Measurements from ENCODE around the gene TSEN15. TPM values are rescaled to one million over a fixed set of nuclear protein-coding genes. Genes with fewer than 3 reads are reported as not detected.

TSEN15 gene
- total RNA-seq, 1 donor from 2014 or later, result 25.6 TPM

DNA sequence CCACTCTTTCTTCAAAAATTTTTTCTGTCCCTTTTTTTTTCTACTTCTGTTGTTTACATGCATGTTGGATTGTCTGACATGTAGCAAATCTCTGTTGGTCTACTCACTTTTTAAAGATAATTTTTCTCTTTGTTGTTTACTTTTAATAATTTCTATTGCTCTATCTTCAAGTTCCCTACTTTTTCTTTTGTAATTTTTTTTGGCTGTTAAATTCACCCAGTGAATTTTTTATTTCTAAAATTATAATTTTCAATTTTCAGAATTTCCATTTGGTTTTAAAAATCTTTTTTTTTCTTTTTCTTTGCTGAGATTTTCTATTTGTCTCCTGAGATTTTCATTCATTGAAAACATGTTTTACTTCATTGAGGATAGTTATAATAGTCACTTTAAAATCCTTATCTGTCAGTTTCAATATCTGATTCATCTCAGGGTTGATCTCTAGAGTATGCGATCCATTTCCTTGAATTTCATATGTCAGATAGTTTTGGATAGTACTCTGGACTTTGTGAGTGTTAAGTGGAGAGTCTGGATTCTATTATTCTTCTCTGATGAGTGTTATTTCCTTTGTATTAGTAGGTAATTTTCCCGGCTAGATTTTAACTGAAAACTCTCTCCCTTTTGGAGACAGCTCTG, 1.6 kb upstream of the TSEN15 start:
- intact Hi-C loops (cut with DNase I), result no loop called here

DNA sequence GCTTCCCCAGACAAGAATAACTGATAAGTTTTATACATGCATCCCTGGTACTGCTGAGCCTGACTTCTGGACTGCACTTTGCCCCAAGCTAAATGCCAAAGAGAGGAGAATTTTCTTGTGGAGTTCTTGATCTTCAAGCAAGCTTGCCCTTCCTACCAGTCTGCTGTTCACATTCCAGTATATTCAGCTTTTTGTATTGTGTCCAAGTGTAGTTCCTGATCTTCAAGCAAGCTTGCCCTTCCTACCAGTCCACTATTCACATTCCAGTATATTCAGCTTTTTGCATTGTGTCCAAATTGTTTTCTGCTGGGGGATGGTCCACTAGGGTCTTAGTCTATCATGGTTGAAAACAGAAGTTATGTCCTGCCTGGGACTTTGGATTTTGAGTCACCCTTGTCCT, 894 bp upstream of the TSEN15 start:
- intact Hi-C loops (cut with DNase I), result no loop called here
- DNase-seq (ENCODE audit: low spot score), result no peak

More for the DNA sequence above, 1.6 kb upstream of the TSEN15 start:
- no peak for DNase-seq (ENCODE audit: low spot score)

DNA sequence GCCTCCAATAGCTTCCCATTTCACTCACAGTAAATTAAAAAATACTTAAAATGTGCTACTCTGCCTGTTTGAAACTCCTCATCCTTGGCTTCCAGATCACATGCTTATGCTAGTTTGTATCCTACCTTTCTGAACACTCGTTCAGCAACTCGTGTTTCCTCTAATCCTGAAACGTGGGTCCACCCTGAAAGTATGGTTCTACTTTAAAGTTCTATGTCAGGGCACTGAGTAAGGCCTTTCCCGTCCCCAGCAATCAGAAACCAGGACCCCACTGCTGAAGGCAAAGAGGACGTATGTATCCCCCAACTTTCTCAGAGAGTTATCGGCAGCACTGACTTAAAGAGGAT, 419 bp upstream of the TSEN15 start:
- no peak for DNase-seq (ENCODE audit: low spot score)
- intact Hi-C loops (cut with DNase I), result no loop called here

DNA sequence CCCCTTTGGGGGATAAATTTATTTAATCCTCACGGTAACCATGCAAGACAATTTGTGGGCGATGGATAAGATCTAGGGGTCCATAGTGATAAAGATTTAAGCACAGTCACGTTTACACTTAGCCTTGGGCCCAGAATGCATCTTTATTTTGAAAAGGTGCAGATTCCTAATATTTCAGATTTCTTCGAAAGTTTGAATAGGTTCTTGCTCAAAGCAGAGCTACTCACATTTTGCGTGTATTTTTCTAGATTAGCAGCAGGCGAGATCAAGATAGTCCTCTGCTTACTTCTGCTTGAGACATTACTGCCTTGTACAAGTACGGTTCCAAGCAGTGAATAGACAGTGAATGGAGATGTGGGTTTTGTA, 647 bp downstream of the TSEN15 start:
- no peak for DNase-seq (ENCODE audit: low spot score)
- intact Hi-C loops (cut with DNase I), result no loop called here

DNA sequence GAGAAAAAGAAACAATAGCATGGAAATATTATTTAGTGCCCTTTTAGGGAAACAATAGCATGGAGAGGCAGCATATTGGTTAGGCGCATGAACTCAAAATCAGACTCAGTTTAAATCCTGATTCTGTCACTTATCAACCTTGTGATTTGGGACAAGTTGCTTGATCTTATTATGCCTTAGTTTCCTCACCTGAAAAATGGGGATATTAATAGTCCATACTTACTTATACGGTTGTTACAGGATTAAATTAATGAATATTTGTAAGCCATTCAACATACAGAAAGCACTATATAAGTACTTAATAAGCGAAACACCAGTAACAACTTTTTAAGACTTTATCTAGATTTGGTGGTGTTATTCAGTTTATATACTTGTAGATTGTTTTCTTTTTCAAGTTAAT, 1.2 kb downstream of the TSEN15 start:
- DNase-seq (ENCODE audit: low spot score), result no peak
- intact Hi-C loops (cut with DNase I), result no loop called here

- DNase-seq (ENCODE audit: low spot score), result no peak
- intact Hi-C loops (cut with DNase I), result no loop called here
Observed at GRCh38 chr1:184053881-184054280, 2.4 kb downstream of the TSEN15 start.

DNA sequence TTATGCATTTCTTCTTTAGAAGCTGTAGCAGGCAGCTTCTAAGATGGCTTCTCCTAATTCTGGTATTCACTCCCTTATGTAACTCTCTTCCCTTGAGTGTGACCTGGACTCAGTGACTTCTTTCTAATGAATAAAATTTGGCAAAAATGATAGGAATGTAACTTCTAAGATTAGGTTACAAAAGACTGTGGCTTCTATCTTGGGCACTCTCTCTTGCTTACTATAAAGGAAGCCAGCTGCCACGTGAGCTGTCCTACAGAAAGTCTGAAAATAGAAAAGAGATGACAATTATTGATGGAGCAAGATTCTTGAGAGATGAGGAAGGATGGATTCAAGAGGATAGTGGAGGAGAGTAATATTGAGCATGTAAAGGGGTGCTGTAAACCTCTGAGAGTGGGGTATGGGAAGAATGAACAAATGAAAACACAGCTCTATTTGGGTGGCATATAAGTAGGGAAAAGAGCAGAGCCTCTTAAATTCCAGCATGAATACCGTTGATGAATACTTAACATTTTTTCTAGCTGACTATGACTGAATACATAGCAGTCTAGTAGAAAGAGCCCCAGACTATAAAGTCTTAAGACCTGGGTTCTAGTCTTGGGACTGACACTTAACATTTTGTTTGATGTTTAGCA, 5.5 kb downstream of the TSEN15 start:
- no peak for DNase-seq (ENCODE audit: low spot score)
- intact Hi-C loops (cut with DNase I), result no loop called here

DNA sequence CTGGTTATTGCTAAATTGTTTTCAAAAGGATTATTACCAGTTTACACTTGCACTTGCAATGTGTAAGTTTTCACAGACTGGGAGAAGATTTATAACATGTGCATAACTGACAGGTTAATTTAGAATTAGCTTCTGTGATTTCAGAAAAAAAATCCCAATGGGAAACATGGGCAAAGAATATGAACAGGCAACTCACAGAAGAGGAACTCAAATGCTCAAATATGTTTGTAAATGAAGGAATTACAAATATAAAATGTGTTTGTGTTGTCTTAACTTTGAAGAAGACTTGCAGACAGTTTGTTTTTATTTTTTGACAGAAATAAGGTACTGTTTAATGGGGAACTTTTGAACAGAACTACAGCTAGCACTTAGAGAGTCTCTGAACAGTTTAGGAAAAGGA, 8.4 kb downstream of the TSEN15 start:
- DNase-seq (ENCODE audit: low spot score), result no peak
- intact Hi-C loops (cut with DNase I), result no loop called here

DNA sequence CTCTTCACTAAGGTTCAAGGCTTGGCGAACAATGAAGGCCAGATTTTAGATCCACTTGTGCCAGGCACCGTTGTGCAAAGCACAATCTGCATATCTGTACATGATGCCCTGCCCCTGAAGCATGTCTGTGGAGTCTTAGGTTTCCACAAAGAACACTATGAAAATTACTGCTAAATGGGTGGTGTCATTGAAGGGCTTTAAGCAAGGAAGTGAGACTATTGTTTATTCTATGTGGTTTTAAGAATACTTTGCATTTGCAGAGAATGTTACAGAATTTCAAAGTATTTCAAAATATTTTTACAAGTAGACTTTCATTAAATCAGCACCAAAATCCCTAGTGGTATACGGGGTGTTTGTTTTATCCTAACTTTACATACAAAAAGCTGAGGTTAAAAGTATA, 8.8 kb downstream of the TSEN15 start:
- intact Hi-C loops (cut with DNase I), result no loop called here
- DNase-seq (ENCODE audit: low spot score), result no peak

DNA sequence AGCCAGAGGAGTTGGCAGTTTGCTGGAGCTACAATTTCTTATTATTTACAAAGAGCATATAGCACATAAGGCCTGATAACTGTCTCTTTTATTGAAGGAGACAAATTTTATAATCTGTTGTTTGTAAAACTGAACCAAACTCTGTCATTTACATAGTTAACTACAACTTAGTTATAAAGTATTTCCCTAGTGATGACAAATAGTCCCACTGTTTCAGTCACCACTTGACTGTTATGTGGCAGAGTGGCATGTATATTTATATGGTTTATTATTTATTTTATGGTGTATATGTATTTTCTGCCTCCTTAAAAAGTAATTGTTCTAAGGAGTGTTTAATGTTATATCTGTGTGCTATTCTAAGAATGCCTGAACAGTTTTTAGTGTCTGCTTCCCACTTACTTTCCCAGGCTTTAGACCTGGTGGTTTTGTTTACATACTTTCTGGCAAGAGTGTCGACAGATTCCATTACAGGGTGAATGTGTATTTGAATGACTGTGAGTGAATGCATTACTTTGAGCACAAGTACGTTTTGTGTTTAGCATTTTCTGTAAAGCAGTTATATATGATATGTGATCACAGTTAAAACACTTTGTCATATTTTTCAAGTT, 10.0 kb downstream of the TSEN15 start:
- intact Hi-C loops (cut with DNase I), result no loop called here
- no peak for DNase-seq (ENCODE audit: low spot score)

DNA sequence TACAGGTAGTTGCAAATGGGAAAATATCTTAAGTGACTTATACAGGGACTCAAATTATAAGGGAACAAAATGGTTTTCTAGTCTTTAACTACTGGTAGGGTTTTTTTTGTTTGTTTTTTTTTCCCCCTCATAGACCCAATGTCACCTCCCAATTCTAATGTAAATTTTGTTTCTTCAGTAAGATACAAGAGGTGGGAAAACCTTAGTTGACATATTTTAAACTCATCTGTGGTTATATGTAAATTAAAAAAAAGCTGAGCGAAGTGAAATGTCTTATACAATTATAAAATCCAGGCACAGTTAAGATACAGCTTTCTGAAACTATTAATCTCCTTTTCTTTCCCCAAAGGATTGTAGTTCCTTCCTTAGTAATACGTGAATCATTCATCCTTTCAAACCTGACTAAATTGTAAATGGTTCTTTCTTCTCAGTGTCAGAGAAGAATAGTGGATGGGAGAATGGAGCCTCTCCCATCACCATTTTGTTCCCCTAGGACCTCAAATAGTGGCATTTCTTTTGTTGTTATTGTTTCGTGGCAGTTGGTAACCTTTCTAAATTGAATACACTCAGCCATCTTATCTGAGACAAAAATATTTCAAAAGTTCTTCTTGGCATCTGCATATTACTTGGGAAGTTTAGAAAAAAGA, 11.2 kb downstream of the TSEN15 start:
- intact Hi-C loops (cut with DNase I), result no loop called here
- no peak for DNase-seq (ENCODE audit: low spot score)

DNA sequence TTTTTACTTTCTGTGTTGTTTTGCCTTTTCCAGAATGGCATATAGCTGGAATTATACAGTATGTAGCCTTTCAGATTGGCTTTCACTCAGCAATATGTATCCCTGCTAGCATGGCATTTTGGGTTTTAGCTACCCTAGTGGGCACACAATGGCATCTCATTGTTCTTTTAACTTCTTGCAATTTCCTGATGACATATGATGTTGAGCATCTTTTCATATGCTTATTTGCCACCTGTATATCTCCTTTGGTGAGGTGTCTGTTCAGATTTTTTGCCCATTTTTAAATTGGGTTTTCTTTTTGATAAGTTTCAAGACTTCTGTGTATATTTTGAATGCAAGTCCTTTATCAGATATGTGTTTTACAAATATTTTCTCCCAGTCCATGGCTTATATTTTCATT, 14.0 kb downstream of the TSEN15 start:
- no peak for DNase-seq (ENCODE audit: low spot score)
- intact Hi-C loops (cut with DNase I), result no loop called here

- intact Hi-C loops (cut with DNase I), result no loop called here
- DNase-seq (ENCODE audit: low spot score), result no peak
Observed at GRCh38 chr1:184068354-184068753, 16.8 kb downstream of the TSEN15 start.

DNA sequence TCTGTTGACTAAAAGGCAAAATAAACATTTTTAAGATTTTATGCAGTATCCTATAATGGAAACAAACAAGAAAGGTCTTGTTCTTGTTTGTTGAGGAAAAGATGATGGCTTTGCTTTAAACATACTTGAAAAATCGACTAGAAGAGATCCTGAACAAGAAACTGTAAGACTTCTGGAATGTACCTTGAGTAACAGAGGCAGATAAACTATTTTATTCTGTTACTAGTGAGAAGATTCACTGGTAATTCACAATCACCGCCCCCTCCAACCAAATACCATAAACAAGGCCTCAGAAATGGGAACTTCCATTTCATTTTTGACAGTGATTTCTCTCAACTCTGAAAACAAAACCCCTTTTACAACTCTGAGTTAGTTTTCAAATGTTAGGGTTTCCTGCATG, 18.1 kb downstream of the TSEN15 start:
- DNase-seq (ENCODE audit: low spot score), result no peak
- intact Hi-C loops (cut with DNase I), result loop anchor here (10.0 kb wide), 3 partner anchors 315 to 495 kb away; partner anchors contain the start of gene C1orf21

DNA sequence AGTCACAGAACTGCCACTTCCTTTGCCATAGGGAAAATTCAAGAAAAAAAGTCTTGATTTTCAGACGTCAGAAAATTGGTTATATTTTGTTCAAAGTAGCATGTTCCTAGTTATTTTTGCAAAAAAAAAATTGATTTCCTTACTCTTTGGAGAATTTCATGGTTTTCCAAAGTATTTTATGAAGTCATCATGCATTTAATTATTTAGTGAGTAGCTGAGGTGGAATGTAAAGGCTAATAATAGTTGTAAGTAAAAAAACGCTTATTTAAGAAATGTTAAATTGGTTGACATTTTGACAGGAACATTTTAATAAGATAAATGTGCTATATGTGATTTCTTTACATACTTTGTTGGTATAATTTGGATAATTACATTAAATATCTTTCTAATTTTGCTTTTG, 20.8 kb downstream of the TSEN15 start:
- intact Hi-C loops (cut with DNase I), result loop anchor here (10.0 kb wide), 3 partner anchors 312 to 492 kb away; partner anchors contain the start of gene C1orf21
- DNase-seq (ENCODE audit: low spot score), result no peak

GRCh38 chr1:184074383-184074782, 22.9 kb downstream of the TSEN15 start:
- DNase-seq (ENCODE audit: low spot score), result no peak
- intact Hi-C loops (cut with DNase I), result loop anchor here (10.0 kb wide), 3 partner anchors 310 to 490 kb away; partner anchors contain the start of gene C1orf21

DNA sequence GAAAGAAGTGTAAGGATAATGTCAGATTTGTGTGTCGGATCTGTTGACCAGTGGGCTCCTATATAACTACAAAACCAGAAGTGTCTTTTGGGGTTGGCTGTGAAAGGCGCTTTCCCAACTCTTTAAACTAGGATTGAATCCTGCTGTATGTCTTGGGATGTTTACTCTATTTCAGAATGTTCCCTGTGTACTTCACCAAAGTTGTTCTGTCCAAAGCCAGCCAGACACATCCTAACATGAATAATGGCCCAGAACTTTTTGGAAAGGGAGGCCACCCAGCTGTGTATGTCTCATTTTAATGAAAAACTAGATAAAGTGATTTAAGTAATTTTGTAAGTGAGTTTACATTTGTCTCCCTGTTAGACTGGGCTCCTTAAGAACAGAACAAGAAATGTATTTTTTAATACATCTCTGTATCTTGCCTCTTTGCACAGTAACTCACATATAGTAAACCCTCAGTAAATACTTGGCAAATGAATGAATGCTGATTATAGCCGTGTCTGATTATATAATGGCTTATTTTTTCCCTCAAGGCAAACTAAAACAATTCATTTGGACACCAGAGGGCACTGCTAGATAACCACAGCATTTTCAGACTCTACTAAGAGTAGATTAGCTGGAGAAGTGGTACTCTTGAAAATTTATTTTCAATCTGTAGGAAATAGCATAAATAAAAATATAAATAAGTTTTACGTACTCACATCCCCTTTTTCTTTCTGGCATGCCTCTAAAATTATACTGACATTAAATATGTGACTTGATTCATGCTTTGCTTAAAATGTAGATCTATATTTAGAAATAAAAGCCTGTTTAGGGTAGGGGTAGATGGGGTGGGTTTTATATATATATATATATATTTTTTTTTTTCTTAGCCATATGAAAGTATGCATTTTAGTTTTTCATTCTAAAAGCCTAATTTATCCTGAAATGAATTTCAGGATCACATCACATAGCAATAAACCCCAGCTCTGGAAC, 23.8 kb downstream of the TSEN15 start:
- intact Hi-C loops (cut with DNase I), result loop anchor here (1.0 to 10.0 kb wide), 5 partner anchors 146 to 589 kb away; partner anchors contain the start of gene C1orf21
- DNase-seq (ENCODE audit: low spot score), result no peak

- intact Hi-C loops (cut with DNase I), result loop anchor here (10.0 kb wide), 3 partner anchors 306 to 486 kb away; partner anchors contain the start of gene C1orf21
- no peak for DNase-seq (ENCODE audit: low spot score)
Observed at GRCh38 chr1:184078564-184079249, 27.2 kb downstream of the TSEN15 start.

GRCh38 chr1:184080309-184080708, 28.8 kb downstream of the TSEN15 start:
- intact Hi-C loops (cut with DNase I), result no loop called here
- DNase-seq (ENCODE audit: low spot score), result no peak
